ENCODE results near the gene SCUBE3.

The SCUBE3 gene

DNA sequence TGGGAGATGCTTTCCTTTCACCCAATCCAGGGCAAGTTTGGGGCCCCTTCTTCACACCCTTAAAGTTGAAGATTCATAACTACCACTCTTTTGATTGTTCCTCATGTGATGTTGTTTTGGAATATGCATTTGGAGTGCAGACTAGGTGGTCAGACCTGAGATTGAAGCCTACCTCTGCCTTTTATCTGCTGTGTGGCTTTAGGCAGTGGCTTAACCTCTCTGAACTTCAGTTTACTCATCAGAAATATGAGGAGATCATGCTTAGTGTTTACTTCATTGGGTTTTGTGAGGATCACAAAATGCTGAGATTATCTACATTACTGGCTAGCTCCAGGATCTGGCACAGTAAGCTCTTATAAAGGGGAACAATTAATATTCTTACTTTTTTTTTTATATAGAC, 46.3 kb upstream of the SCUBE3 start:
- DNase-seq (ENCODE audit: extremely low spot score) = no peak
- TF ChIP-seq, protein P1, sequence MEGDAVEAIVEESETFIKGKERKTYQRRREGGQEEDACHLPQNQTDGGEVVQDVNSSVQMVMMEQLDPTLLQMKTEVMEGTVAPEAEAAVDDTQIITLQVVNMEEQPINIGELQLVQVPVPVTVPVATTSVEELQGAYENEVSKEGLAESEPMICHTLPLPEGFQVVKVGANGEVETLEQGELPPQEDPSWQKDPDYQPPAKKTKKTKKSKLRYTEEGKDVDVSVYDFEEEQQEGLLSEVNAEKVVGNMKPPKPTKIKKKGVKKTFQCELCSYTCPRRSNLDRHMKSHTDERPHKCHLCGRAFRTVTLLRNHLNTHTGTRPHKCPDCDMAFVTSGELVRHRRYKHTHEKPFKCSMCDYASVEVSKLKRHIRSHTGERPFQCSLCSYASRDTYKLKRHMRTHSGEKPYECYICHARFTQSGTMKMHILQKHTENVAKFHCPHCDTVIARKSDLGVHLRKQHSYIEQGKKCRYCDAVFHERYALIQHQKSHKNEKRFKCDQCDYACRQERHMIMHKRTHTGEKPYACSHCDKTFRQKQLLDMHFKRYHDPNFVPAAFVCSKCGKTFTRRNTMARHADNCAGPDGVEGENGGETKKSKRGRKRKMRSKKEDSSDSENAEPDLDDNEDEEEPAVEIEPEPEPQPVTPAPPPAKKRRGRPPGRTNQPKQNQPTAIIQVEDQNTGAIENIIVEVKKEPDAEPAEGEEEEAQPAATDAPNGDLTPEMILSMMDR (IDR thresholded peaks at IDR 0.05; ENCODE audit: control extremely low read depth, extremely low read depth, low read depth, missing control alignments) = no peak
- POLR2A ChIA-PET = no interaction called here
- CTCF ChIA-PET = interaction anchor here (1.0 to 2.4 kb wide), 4 partner anchors 12 to 40 kb away, joined by 3 to 10 read pairs (median 4); no protein-coding TSS in a partner anchor

DNA sequence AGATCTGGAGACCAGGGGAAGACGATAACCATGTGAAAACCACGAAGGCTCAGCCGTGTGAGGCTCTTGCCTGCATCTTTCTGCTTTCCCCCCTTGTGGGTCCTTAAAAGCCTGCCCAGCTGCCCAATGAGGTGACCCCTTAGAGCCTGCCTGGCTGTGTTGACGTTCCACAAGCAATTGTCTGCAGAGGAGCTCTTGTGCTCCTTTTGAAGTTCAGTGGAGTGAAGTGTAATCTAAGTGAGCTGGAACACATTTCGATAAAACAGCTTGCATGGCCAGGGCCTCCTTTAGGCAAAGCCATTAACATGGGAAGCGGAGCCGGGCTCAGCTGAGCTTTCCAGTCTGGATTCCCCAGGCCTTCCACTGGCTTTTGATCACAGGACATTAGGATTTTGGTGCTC, 45.3 kb upstream of the SCUBE3 start:
- TF ChIP-seq, protein P1 (IDR thresholded peaks at IDR 0.05; ENCODE audit: control extremely low read depth, extremely low read depth, low read depth, missing control alignments) = no peak
- no peak for DNase-seq (ENCODE audit: extremely low spot score)
- CTCF ChIA-PET = no interaction called here
- POLR2A ChIA-PET = interaction anchor here (0.6 kb wide), 1 partner anchor 66 kb away, joined by 3 read pairs; no protein-coding TSS in a partner anchor

DNA sequence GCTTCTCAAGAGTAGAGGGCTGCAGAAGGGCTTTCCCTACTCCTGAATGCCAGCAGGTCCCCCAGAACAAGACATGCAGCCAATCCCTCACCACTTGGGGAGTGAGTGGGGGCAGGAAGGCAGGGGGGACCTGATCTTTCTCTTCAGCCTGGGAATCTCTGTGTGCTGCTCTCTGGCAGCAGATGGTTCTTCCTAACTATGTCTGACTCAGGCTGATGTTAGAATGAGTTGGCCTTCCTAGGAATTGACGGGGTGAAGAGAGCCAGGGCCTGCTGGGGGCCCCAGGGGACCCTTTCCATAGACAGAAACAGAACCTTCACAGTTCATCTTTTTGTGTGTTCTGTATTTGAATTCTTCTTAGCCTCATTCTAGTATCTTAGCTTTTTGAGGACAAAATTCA, 43.6 kb upstream of the SCUBE3 start:
- ChIA-PET CTCF (interaction anchor here (1.0 to 1.4 kb wide), 3 partner anchors 31 to 71 kb away, joined by 3 to 4 read pairs (median 3); no protein-coding TSS in a partner anchor), POLR2A (no interaction called here)
- TF ChIP-seq, protein P1 (IDR thresholded peaks at IDR 0.05; ENCODE audit: control extremely low read depth, extremely low read depth, low read depth, missing control alignments) = no peak
- DNase-seq (ENCODE audit: extremely low spot score) = no peak

DNA sequence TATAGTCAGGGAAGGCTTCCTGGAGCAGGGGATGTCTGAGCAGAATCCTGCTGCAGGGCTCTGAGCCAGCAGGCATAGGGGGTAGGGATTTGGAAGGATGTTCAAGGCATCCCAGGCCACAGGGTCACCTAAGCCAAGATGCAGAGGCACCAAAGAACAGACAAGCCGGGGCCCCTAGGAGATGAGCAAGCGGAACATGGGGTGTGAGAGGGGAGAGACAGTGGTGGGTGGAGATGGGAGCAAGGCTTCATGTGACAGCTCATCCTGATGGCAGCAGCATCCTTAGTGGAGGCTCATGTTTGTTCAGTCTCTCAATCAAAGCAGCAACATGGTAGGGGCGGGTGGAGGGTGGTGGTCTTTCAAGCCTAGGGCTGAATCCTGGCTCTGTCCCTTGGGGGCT, 42.9 kb upstream of the SCUBE3 start:
- ChIA-PET POLR2A (no interaction called here), CTCF (interaction anchor here (1.1 to 1.4 kb wide), 2 partner anchors 15 to 70 kb away, joined by 3 read pairs; no protein-coding TSS in a partner anchor)
- TF ChIP-seq, protein P1 (IDR thresholded peaks at IDR 0.05; ENCODE audit: control extremely low read depth, extremely low read depth, low read depth, missing control alignments) = no peak
- no peak for DNase-seq (ENCODE audit: extremely low spot score)

DNA sequence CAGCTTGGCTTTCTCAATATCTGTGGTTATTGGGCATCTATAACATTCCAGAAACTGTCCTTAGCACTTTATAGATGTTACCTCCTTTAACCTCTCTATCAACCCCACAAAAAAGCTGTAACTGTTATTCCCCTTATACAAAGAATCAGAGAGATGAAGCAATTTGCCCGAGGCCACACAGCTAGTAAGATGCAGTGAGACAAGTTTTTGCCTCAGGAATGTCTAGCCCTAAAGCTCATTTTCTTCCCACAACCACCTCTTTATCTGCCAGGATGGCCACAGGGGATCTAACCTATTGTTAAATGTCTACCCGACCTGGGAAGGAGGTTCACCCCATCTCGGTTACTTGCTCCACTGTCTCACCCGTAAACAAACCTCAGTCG, 40.7 kb upstream of the SCUBE3 start:
- DNase-seq (ENCODE audit: extremely low spot score) = no peak
- ChIA-PET CTCF (interaction anchor here (0.9 to 2.2 kb wide), 3 partner anchors 11 to 712 kb away, joined by 3 to 8 read pairs (median 3); no protein-coding TSS in a partner anchor), POLR2A (no interaction called here)
- TF ChIP-seq, protein P1 (IDR thresholded peaks at IDR 0.05; ENCODE audit: control extremely low read depth, extremely low read depth, low read depth, missing control alignments) = no peak

DNA sequence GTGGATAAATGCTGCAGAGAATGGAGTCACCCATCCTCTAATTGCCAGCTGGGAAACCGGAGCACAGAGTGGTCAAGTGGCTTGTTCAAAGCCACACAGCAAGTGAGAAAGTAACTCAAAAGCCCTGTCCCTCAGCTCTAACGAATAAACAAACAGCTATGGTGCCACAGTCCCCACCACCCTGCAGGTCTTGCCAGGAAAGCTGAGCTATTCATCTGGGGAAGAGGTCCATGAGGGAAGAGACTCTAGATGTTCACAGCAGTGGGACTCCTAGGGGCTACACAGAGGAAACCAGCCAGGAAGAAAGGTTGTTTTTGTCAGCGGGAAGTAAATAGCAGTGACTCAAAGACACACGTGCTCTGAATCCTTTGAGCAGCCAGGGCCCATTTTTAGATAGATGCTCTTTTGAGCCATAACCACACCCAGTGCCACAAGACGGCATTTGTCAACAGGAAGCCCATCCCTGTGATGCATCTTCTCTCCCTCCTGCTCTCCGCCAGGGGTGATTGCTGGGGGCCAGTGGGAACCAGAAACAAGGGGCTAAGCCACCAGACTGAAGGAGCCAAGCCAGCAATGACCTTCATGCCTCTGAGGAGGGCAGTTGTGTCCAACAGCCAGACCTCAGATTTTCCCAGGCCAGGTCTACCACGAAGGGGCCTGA, 40.2 kb upstream of the SCUBE3 start:
- no peak for DNase-seq (ENCODE audit: extremely low spot score)
- TF ChIP-seq, protein P1 (IDR thresholded peaks at IDR 0.05; ENCODE audit: control extremely low read depth, extremely low read depth, low read depth, missing control alignments) = no peak
- CTCF ChIA-PET = interaction anchor here (0.9 to 2.2 kb wide), 2 partner anchors 10 to 186 kb away, joined by 3 to 8 read pairs; no protein-coding TSS in a partner anchor
- POLR2A ChIA-PET = no interaction called here

All from GM10248 (cell line).